Cardiac fibroblast (primary cell): ENCODE results near the gene SMIM24.
"Not testable (repeated sequence)": the region's sequence is repeated elsewhere in the genome, so short reads cannot be mapped to it uniquely, and the experiment has no call there.

Source experiments
- DNase-seq, 2 donors: peaks; one replicate each; pipeline versions ENCODE4 v3.0.0 to v3.0.0-alpha.2; 2010; ENCODE audit warnings: low read depth in 2 of 2
- H3K4me3 ChIP-seq, 2 donors: replicated peaks in 1 of 2; 1 replicate in 1 of 2; 2 replicates in 1 of 2; pipeline ENCODE4 v1.5.1; 2011; ENCODE audit warnings: low read depth in 2 of 2, low read length in 2 of 2, mild to moderate bottlenecking in 2 of 2, moderate library complexity in 1 of 2
- TF ChIP-seq, protein P1 (sequence below): IDR thresholded peaks from one replicate; pipeline ENCODE4 v1.5.1; 2011; ENCODE audit warnings: low read depth, mild to moderate bottlenecking, low read length, inconsistent platforms

The SMIM24 gene

GRCh38 chr19:3453840-3454239 is 26.5 kb downstream of the SMIM24 start:
- no peak for DNase-seq
- TF ChIP-seq, protein P1, sequence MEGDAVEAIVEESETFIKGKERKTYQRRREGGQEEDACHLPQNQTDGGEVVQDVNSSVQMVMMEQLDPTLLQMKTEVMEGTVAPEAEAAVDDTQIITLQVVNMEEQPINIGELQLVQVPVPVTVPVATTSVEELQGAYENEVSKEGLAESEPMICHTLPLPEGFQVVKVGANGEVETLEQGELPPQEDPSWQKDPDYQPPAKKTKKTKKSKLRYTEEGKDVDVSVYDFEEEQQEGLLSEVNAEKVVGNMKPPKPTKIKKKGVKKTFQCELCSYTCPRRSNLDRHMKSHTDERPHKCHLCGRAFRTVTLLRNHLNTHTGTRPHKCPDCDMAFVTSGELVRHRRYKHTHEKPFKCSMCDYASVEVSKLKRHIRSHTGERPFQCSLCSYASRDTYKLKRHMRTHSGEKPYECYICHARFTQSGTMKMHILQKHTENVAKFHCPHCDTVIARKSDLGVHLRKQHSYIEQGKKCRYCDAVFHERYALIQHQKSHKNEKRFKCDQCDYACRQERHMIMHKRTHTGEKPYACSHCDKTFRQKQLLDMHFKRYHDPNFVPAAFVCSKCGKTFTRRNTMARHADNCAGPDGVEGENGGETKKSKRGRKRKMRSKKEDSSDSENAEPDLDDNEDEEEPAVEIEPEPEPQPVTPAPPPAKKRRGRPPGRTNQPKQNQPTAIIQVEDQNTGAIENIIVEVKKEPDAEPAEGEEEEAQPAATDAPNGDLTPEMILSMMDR = no peak
- no peak overlapping the region for H3K4me3 ChIP-seq

- DNase-seq, H3K4me3 ChIP-seq: not testable (repeated sequence)
Observed at GRCh38 chr19:3452942-3453214, 27.4 kb downstream of the SMIM24 start.

- DNase-seq = no peak
- TF ChIP-seq, protein P1 = no peak
Observed at GRCh38 chr19:3452171-3452941, 28.0 kb downstream of the SMIM24 start.

GRCh38 chr19:3451451-3451866 is 28.9 kb downstream of the SMIM24 start:
- no peak overlapping the region for H3K4me3 ChIP-seq
- DNase-seq = no peak
- TF ChIP-seq, protein P1 = no peak

More at GRCh38 chr19:3452171-3452941, 28.0 kb downstream of the SMIM24 start:
- no peak overlapping the region for H3K4me3 ChIP-seq

- TF ChIP-seq, protein P1 = no peak
- DNase-seq = peak; percentile 99 to 100
- H3K4me3 ChIP-seq = no peak overlapping the region
Observed at GRCh38 chr19:3450796-3451411, 29.4 kb downstream of the SMIM24 start.

DNA sequence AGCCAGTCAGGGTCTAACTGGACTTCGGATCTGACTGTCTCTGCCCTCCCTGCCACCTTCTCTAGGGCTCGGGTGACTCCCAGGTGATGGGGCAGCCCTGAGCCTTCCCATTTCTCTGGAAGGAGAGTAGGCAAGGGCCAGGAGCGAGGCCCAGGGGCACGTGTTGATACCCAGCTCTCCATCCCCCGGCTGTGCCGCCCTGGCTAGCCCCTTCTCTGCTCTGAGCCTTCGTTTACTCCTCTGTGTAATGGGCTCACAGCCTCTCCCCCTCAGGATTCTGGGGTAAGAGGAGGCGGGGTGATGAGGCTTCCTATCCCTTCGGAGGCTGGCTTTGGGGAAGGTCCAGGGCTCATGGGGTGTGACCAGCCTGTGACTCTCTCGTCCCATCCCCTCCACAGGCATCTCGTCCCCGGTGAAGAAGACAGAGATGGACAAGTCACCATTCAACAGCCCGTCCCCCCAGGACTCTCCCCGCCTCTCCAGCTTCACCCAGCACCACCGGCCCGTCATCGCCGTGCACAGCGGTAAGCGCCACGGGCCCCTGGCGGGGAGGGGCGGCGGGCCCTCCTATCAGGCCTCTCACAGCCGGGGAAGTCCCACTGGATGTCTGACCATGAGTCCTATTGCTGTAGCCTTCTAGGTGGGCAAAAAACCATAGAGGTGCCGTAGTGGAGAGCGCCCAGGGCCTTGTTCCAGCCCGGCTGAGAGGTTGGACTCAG is 31.6 kb downstream of the SMIM24 start:
- H3K4me3 ChIP-seq = no peak overlapping the region
- TF ChIP-seq, protein P1 = no peak
- no peak for DNase-seq

DNA sequence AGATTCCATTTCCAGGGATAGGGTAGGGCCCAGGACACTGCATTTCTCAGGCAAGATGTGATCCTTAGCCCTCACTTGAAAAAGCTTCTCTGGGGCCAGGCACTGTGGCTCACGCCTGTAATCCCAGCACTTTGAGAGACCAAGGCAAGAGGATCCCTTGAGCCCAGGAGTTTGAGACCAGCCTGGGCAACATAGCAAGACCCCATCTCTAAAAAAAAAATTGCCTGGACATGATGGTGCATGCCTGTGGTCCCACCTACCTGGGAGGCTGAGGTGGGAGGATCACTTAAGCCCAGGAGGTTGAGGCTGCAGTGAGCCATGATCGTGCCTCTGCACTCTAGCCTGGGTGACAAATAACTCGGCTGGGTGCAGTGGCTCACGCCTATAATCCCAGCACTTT is 33.7 kb downstream of the SMIM24 start:
- H3K4me3 ChIP-seq, DNase-seq: not testable (repeated sequence)
